Activated B cell treated with CpG ODN at 0.5 μM for 24 hours (primary cell): ENCODE data around the gene KIAA1671. TPM values are rescaled to one million over a fixed set of nuclear protein-coding genes. Genes with fewer than 3 reads are reported as not detected.

ENCODE experiments used
- ATAC-seq: fragments of 200-7000 bp; cut with Tn5 transposase; one replicate; pipeline ENCODE4 v1.10.0; 2021; ENCODE audit warnings: low read depth, mild to moderate bottlenecking, moderate library complexity
- CTCF ChIA-PET: fragments of 350-600 bp; sonication (Branson Sonifier 250); formaldehyde crosslinking; loops from one replicate; lab custom pipeline; 2021; ENCODE audit warnings: antibody characterized with exemption; lab: Charles Lee
- POLR2A ChIA-PET: fragments of 350-600 bp; sonication (Branson Sonifier 250); formaldehyde crosslinking; loops from one replicate; lab custom pipeline; 2021; ENCODE audit warnings: antibody characterized with exemption; lab: Charles Lee
- DNase-seq: peaks from one replicate; pipeline ENCODE4 v3.0.0; 2022
- H3K27ac Mint-ChIP-seq: one replicate; pipeline ENCODE4 v1.8.0; 2020; ENCODE audit warnings: mixed read lengths
- H3K27me3 Mint-ChIP-seq: one replicate; pipeline ENCODE4 v1.8.0; 2021; ENCODE audit warnings: mixed read lengths
- H3K36me3 Mint-ChIP-seq: one replicate; pipeline ENCODE4 v1.8.0; 2021; ENCODE audit warnings: low read depth, mixed read lengths
- H3K4me1 Mint-ChIP-seq: one replicate; pipeline ENCODE4 v1.8.0; 2021; ENCODE audit warnings: mixed read lengths
- H3K4me3 Mint-ChIP-seq: one replicate; pipeline ENCODE4 v1.8.0; 2020; ENCODE audit warnings: mild to moderate bottlenecking, mixed read lengths
- H3K9me3 Mint-ChIP-seq: one replicate; pipeline ENCODE4 v1.8.0; 2020; ENCODE audit warnings: mixed read lengths
- intact Hi-C: fragments of 100-400 bp; cut with micrococcal nuclease; formaldehyde crosslinking; loops from one replicate; pipeline ENCODE4 v1.15.1; 2024
- total RNA-seq: library from RNA; stranded (reverse); gene quantifications from 2 replicates; pipeline ENCODE4 v1.2.3, GENCODE V29; 2022
- TF ChIP-seq, protein P1 (sequence below): fragments of 200-600 bp; IDR thresholded peaks from one replicate; pipeline ENCODE4 v1.8.0; 2022; ENCODE audit warnings: antibody characterized with exemption, mild to moderate bottlenecking

Gene KIAA1671
- total RNA-seq, 1 donor from 2014 or later, result 0.04 TPM

DNA sequence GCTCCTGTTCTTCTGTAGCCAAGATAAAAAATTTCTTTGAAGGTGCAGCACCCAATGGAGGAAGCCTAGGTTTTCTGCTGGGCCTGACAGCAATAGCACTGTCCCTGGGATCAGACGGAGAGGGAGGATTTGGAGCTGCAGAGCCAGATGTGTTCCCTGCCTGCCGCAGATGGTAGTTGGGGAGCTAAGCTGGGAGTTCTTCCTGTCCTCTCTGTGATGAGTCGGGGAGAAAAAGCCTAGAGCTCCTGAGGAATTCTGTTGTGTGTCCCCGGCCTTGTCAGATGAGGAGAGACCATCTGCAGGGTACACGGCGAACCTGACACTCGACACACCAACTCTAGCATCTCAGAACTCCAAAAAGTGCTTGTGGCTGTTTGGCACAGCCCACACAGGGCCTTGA lies 143.4 kb downstream of the KIAA1671 start:
- Mint-ChIP-seq H3K27ac (no peak overlapping the region), H3K27me3 (peaks cover 12% of the 10 kb centered on the region), H3K4me1 (no peaks in the 10 kb centered on the region), H3K4me3 (no peak overlapping the region), H3K36me3 (no peaks in the 10 kb centered on the region), H3K9me3 (no peaks in the 10 kb centered on the region)
- TF ChIP-seq, protein P1, sequence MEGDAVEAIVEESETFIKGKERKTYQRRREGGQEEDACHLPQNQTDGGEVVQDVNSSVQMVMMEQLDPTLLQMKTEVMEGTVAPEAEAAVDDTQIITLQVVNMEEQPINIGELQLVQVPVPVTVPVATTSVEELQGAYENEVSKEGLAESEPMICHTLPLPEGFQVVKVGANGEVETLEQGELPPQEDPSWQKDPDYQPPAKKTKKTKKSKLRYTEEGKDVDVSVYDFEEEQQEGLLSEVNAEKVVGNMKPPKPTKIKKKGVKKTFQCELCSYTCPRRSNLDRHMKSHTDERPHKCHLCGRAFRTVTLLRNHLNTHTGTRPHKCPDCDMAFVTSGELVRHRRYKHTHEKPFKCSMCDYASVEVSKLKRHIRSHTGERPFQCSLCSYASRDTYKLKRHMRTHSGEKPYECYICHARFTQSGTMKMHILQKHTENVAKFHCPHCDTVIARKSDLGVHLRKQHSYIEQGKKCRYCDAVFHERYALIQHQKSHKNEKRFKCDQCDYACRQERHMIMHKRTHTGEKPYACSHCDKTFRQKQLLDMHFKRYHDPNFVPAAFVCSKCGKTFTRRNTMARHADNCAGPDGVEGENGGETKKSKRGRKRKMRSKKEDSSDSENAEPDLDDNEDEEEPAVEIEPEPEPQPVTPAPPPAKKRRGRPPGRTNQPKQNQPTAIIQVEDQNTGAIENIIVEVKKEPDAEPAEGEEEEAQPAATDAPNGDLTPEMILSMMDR, result no peak
- DNase-seq (no peak), ATAC-seq (no peak)
- intact Hi-C loops, result no loop called here
- POLR2A ChIA-PET, result no interaction called here
- CTCF ChIA-PET, result no interaction called here

DNA sequence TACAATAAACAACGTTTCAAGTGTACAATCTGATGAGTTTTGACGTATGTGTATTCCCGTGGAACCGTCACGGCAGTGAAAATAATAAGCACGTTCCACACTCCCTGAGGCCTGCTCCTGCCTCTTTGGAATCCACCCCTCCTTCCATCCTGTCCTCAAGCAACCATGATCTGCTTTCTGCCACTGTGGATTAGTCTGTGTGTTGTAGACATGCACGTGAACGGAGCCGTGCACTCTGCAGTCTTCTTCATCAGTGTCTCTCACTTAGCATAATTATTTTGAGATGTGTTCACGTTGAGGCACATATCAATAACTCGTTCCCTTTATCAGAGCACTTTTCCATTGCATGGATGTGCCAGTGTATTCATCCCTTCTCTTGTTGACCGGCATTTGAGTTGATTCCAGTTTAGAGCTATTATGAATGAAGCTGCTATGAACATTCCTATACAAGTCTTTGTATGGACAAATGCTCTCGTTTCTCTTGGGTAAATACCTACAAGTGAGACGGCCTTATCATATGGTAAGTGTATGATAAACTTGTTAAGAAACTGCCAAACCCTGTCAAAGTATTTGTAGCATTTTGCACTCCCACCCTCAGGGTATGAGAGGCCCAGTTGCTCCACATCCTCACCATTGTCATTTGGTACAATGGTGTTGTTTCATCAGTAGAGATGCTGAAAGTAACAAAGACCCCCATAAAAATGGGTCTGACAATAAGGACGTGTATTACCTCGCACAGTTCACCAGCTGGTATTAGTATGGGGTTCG lies 144.3 kb downstream of the KIAA1671 start:
- Mint-ChIP-seq H3K27ac (no peak overlapping the region), H3K4me3 (no peak overlapping the region), H3K9me3 (no peaks in the 10 kb centered on the region), H3K36me3 (no peaks in the 10 kb centered on the region), H3K27me3 (peaks cover 12% of the 10 kb centered on the region), H3K4me1 (no peaks in the 10 kb centered on the region)
- DNase-seq (no peak), ATAC-seq (no peak)
- POLR2A ChIA-PET, result no interaction called here
- intact Hi-C loops, result no loop called here
- TF ChIP-seq, protein P1, result no peak
- CTCF ChIA-PET, result no interaction called here

DNA sequence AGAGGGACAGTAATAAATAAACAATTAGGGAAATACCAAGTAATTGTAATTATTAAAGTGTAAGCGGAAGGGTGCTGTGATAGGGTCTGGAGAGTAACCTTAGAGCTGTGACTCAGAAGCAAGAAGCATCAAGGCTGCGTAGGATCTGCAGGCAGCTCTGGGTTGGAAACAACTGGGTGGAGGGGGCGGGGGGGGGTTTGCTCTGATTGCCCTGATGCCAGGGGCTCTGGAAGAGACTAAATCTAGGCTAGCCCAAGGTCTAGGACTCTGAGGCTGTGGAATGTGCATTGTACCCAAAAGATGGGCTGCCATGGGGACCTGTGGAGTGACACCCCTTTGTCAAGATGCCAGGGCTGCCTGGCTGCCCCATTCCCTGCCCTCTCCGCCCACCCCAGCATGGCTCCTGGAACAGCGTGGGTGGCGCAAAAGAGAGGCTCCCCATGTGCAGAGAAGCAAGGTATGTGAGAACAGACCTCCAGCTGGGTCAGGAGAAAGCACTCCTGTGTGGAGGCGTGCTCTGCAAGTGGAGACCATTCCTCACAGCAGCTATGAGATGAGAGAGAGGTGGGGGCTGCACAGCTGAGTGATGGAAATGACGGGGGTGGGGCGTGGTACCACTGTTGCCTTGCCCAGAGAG lies 146.0 kb downstream of the KIAA1671 start:
- TF ChIP-seq, protein P1, result no peak
- intact Hi-C loops, result no loop called here
- Mint-ChIP-seq H3K36me3 (no peaks in the 10 kb centered on the region), H3K4me1 (no peaks in the 10 kb centered on the region), H3K4me3 (no peak overlapping the region), H3K9me3 (no peaks in the 10 kb centered on the region), H3K27me3 (peaks cover 5% of the 10 kb centered on the region), H3K27ac (no peak overlapping the region)
- ChIA-PET POLR2A (no interaction called here), CTCF (no interaction called here)
- DNase-seq (no peak), ATAC-seq (no peak)

DNA sequence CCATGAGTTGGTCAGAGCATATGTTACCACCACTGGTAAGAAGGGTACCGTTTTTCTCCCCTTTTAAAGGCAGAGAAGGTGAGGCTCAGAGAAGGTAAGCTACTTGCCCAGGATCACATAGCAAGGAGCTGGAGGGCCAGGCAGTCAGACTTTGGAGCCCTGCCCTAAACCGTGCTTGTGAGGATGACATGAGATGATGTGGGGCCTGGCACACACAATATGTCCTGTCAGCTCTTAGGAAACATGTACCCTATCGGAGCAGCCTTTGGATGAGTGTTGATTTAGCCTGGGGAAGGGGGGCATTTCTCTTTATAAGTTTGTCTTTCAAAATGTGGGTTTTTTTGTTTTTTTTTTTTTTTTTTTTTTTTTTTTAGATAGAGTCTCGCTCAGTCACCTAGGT lies 146.7 kb downstream of the KIAA1671 start:
- POLR2A ChIA-PET, result no interaction called here
- Mint-ChIP-seq H3K4me1 (no peaks in the 10 kb centered on the region), H3K9me3 (no peaks in the 10 kb centered on the region), H3K36me3 (no peaks in the 10 kb centered on the region), H3K4me3 (no peak overlapping the region), H3K27me3 (peaks cover 3% of the 10 kb centered on the region), H3K27ac (no peak overlapping the region)
- CTCF ChIA-PET, result no interaction called here
- DNase-seq (no peak), ATAC-seq (no peak)
- intact Hi-C loops, result no loop called here
- TF ChIP-seq, protein P1, result no peak

DNA sequence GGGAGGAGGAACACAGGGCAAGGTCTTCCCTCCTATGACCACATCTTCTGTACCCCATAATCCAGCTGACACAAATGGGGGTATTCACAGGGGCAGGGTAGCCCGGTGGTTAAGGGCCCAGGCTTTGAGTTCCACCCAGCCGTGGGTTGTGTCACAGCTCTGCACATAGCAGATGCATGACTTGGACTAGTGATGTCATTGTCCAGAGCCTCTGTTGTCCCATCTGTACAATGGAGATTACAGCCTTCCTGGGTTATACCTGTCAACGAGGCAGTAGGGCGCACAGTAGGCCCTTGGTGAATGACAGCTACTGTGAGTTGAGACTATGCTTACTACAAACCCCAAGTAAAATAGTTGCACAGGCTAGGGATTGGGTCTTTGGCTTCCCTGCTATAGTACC lies 147.9 kb downstream of the KIAA1671 start:
- intact Hi-C loops, result no loop called here
- ChIA-PET POLR2A (no interaction called here), CTCF (no interaction called here)
- H3K9me3 Mint-ChIP-seq, result no peaks in the 10 kb centered on the region
- no peak for DNase-seq
- H3K36me3 Mint-ChIP-seq, result no peaks in the 10 kb centered on the region
- H3K4me1 Mint-ChIP-seq, result no peaks in the 10 kb centered on the region
- no peak overlapping the region for H3K27ac Mint-ChIP-seq
- ATAC-seq, result no peak
- no peak overlapping the region for H3K4me3 Mint-ChIP-seq
- TF ChIP-seq, protein P1, result no peak
- H3K27me3 Mint-ChIP-seq, result peaks cover 6% of the 10 kb centered on the region
